Thoracic aorta (tissue), 2 donors: Measurements from ENCODE around the gene KIRREL3. TPM values are rescaled to one million over a fixed set of nuclear protein-coding genes. Genes with fewer than 3 reads are reported as not detected.

Experiments used
- ATAC-seq: fragments of 150-250 bp; one replicate; pipeline ENCODE4 v1.8.0; 2017; ENCODE audit warnings: low read depth; ENCODE audit not compliant: insufficient number of reproducible peaks, low FRiP score
- DNase-seq: peaks from one replicate; pipeline ENCODE4 v3.0.0-alpha.2; 2020; ENCODE audit warnings: low spot score
- H3K27ac ChIP-seq, 2 donors: fragments of 200-600 bp; sonication (generic); 1 replicate in 1 of 2; 2 replicates in 1 of 2; pipeline ENCODE4 v1.5.1; 2016; ENCODE audit warnings: mild to moderate bottlenecking in 2 of 2, moderate library complexity in 2 of 2
- H3K27me3 ChIP-seq: fragments of 200-600 bp; sonication (generic); replicated peaks from 2 replicates; pipeline ENCODE4 v1.6.0; 2016; ENCODE audit warnings: mild to moderate bottlenecking; ENCODE audit not compliant: insufficient read depth
- H3K36me3 ChIP-seq: fragments of 200-600 bp; sonication (generic); one replicate; pipeline ENCODE4 v1.5.1; 2016
- H3K4me1 ChIP-seq, 2 donors: fragments of 200-600 bp; sonication (generic); 1 replicate in 1 of 2; 2 replicates in 1 of 2; pipeline versions ENCODE4 v1.5.1 to v1.6.0; 2016; ENCODE audit warnings: low read depth in 2 of 2, mild to moderate bottlenecking in 1 of 2; ENCODE audit not compliant: control insufficient read depth in 1 of 2
- H3K4me3 ChIP-seq: fragments of 200-600 bp; sonication (generic); 2 replicates; pipeline ENCODE4 v1.5.1; 2016; ENCODE audit warnings: mild to moderate bottlenecking
- H3K9me3 ChIP-seq: fragments of 200-600 bp; sonication (generic); 2 replicates; pipeline ENCODE4 v1.5.1; 2016
- CTCF ChIP-seq: fragments of 200-600 bp; sonication (generic); IDR thresholded peaks from one replicate; pipeline ENCODE4 v1.5.1; 2019; ENCODE audit warnings: antibody characterized with exemption
- total RNA-seq, 2 donors: library from RNA; depleted of rRNA; stranded (reverse); fragments of >200 nt; gene quantifications; one replicate each; pipeline versions ENCODE4 v1.1.0 to v1.2.3, GENCODE V29; 2016

Gene KIRREL3
- total RNA-seq, 2 donors from 2014 or later, result not detected

- no peaks in the 10 kb centered on the region for H3K4me1 ChIP-seq
- no peaks in the 10 kb centered on the region for H3K27me3 ChIP-seq
- H3K4me3 ChIP-seq, result no peak overlapping the region
- ATAC-seq, result no peak
- no peak for DNase-seq
- H3K9me3 ChIP-seq, result no peaks in the 10 kb centered on the region
- no peaks in the 10 kb centered on the region for H3K36me3 ChIP-seq
- TF ChIP-seq CTCF, result no peak
- no peak overlapping the region for H3K27ac ChIP-seq
Measured at GRCh38 chr11:126765196-126765595, 235.4 kb downstream of the KIRREL3 start.

- no peak for DNase-seq
- Histone ChIP-seq H3K4me3 (no peak overlapping the region), H3K27me3 (no peaks in the 10 kb centered on the region), H3K27ac (no peak overlapping the region), H3K4me1 (no peaks in the 10 kb centered on the region), H3K9me3 (no peaks in the 10 kb centered on the region), H3K36me3 (no peaks in the 10 kb centered on the region)
- no peak for ATAC-seq
- no peak for TF ChIP-seq CTCF
Measured at GRCh38 chr11:126764231-126764630, 236.3 kb downstream of the KIRREL3 start.

GRCh38 chr11:126756855-126757254 lies 243.7 kb downstream of the KIRREL3 start:
- no peak overlapping the region for H3K27ac ChIP-seq
- no peaks in the 10 kb centered on the region for H3K4me1 ChIP-seq
- DNase-seq, result no peak
- H3K36me3 ChIP-seq, result no peaks in the 10 kb centered on the region
- no peak for TF ChIP-seq CTCF
- no peaks in the 10 kb centered on the region for H3K27me3 ChIP-seq
- ATAC-seq, result no peak
- H3K9me3 ChIP-seq, result peaks cover 2% of the 10 kb centered on the region
- H3K4me3 ChIP-seq, result no peak overlapping the region

GRCh38 chr11:126756421-126756820 lies 244.1 kb downstream of the KIRREL3 start:
- TF ChIP-seq CTCF, result no peak
- Histone ChIP-seq H3K4me3 (no peak overlapping the region), H3K36me3 (no peaks in the 10 kb centered on the region), H3K9me3 (peaks cover 3% of the 10 kb centered on the region), H3K27ac (no peak overlapping the region), H3K27me3 (no peaks in the 10 kb centered on the region), H3K4me1 (no peaks in the 10 kb centered on the region)
- DNase-seq (no peak), ATAC-seq (no peak)

GRCh38 chr11:126755526-126755925 lies 245.0 kb downstream of the KIRREL3 start:
- no peaks in the 10 kb centered on the region for H3K27me3 ChIP-seq
- TF ChIP-seq CTCF, result no peak
- H3K4me1 ChIP-seq, result no peaks in the 10 kb centered on the region
- DNase-seq (no peak), ATAC-seq (no peak)
- H3K27ac ChIP-seq, result no peak overlapping the region
- H3K36me3 ChIP-seq, result no peaks in the 10 kb centered on the region
- peaks cover 3% of the 10 kb centered on the region for H3K9me3 ChIP-seq
- H3K4me3 ChIP-seq, result no peak overlapping the region
